Measurements from ENCODE around the gene TMEM135.
A peak's percentile ranks its signal among the peaks of the same experiment; 100 is the strongest.

The TMEM135 gene

DNA sequence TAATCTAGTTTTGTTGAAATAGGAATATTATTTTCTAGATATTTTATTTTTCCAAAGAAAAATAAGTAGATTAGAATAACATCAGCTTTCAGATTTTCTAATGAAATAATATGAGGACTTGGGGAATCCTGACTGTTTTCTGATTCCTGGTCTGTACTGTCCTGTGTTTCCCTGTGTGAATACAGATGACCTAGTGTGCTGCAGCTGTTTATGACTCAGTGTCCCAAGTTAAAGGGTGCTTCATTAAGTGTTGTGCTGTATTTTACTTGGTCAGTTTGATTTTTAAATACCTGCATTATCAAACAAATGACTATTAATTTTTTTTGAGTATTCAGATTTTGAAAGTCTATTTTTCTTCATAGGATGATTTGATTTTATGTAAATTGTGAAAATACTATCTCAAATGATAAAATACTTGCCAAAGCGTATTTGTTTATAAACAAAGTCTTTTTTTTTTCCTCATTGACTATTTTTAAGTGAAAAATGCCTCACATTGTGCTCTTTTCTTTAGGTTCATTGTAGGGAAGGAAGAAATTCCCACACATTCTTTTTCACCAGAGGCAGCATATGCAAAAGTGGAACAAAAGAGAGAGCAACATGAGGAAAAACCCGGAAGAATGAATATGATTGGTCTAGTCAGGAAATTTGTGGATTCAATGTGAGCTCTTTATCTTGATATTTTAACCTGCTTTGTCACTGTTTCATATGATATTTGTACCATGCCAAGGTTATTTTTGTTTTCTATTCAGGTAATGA lies 264.2 kb downstream of the TMEM135 start:
- no peak for DNase-seq (ENCODE audit: low read depth)

- no peak for DNase-seq (ENCODE audit: low read depth)
These were observed 266.7 kb downstream of the TMEM135 start for GRCh38 chr11:87304412-87304811.

- DNase-seq (ENCODE audit: low read depth) = no peak
These were observed 268.6 kb downstream of the TMEM135 start for GRCh38 chr11:87306262-87306851.

DNA sequence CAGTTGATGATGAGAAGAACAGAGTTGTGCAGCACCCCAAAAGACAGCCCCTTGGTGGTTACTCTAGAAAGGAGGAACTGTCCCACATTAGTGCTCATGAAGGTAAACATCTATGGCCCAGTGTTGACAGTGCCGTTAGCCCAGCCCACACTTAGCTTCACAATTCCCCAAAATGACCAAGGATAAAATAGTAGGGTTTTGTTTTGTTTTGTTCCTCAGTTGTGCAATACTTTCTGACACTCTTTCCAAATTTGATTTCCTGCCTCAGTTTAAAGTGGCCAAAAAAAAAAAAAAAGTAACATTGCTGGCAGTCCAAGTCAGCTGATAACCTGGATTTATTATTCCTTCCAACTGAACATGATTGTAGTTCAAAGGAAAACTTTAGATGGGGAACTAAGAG lies 269.4 kb downstream of the TMEM135 start:
- DNase-seq (ENCODE audit: low read depth) = no peak

DNA sequence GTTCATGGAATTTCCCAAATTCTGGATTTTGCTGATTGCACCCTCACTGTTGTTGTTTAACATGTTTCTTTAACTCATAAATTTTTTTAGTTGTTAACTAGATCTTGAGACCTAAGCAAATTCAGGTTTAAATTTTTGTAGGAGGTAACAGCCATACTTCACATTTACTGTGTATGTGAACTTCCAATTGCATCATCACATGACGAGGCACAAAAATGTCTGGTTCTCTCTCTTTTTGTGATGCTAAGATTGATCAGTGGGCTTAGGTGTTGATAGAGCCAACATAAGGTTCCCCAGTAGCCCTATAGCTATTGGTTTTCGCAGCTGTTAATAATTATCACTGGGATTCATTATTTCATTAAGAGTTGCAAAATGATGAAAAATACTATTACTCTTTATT lies 277.5 kb downstream of the TMEM135 start:
- DNase-seq (ENCODE audit: low read depth) = no peak

DNA sequence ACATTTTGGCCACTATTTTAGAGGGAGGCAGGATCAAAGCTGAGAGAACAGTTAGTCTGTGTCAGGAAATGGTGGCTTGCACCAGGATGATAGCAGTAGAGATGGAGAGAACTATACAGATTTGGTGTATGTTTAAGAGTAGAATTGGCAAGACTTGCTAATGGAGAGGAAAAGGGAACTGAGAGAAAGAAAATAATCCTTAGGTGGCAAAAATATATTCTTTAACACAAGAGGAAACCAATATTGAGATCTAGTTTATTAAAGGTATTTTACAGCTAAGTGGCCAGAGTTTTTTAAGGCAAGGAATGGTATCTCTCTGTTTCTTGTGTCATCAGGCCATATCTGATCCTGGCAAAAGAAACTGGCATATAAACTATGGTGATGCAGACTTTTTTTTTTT lies 278.8 kb downstream of the TMEM135 start:
- DNase-seq (ENCODE audit: low read depth) = no peak

DNA sequence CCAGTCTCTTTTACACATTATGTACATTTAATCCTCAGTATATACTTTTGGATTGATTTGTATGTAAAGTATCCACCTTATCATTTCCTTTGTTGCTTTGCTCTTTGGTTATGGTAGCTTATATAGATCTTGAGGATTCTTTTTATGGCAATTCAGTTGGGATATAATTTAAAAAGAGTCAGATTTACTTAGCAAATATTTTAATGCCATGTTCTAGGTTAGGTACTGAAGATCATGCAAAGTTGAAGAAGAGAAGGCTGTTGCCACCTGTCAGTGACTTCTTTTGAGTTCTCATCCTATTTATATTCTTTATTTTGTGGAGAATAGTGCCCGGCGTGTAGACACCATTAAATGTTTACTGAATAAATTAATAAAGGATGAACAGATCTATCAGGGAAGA lies 279.7 kb downstream of the TMEM135 start:
- DNase-seq (ENCODE audit: low read depth) = no peak

GRCh38 chr11:87320123-87320522 lies 282.4 kb downstream of the TMEM135 start:
- DNase-seq (ENCODE audit: low read depth) = no peak

- no peak for DNase-seq (ENCODE audit: low read depth)
These were observed 284.8 kb downstream of the TMEM135 start for GRCh38 chr11:87322568-87322967.

DNA sequence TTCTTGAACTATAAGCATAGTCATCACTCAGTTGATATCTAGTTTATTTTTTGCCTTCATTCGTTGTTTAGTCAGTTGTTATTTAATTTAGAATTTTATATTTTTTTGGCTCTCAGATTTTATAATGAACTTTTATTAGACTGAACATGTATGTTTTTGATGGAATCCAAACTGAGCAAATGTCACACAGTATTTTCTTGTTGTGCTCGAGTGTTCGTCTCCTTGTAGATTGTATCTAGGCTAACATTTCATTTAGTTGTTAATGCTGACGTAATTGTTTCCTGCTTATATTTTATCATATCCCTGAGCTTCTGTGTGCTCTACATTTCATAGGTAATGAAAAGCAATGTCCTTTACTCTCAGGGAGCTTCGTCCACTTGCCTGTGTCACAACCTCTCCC lies 286.2 kb downstream of the TMEM135 start:
- DNase-seq (ENCODE audit: low read depth) = no peak

GRCh38 chr11:87324817-87325489 lies 287.2 kb downstream of the TMEM135 start:
- DNase-seq (ENCODE audit: low read depth) = no peak

DNA sequence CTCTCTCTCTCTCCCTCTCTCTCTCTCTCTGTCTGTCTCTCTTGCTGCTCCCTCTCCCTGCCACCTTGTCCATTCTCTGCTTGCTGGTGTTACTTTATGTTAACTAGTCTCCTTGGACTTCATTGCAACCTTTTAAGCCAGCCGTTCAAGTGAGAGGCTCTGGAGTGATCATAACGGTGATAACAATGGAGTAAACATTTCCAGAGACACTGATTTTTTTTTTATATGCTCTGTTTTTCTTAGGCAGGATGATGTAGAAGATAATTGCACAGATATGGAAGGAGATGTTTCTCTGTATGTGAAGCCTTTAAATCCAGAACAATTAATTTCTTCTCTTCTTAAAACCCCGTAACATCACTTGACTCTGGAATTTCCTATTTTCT lies 287.7 kb downstream of the TMEM135 start:
- DNase-seq (ENCODE audit: low read depth) = no peak

- no peak for DNase-seq (ENCODE audit: low read depth)
These were observed 288.9 kb downstream of the TMEM135 start for GRCh38 chr11:87326594-87326993.

- no peak for DNase-seq (ENCODE audit: low read depth)
These were observed 291.4 kb downstream of the TMEM135 start for GRCh38 chr11:87329172-87329571.

- no peak for DNase-seq (ENCODE audit: low read depth)
These were observed 292.5 kb downstream of the TMEM135 start for GRCh38 chr11:87330187-87330601.

DNA sequence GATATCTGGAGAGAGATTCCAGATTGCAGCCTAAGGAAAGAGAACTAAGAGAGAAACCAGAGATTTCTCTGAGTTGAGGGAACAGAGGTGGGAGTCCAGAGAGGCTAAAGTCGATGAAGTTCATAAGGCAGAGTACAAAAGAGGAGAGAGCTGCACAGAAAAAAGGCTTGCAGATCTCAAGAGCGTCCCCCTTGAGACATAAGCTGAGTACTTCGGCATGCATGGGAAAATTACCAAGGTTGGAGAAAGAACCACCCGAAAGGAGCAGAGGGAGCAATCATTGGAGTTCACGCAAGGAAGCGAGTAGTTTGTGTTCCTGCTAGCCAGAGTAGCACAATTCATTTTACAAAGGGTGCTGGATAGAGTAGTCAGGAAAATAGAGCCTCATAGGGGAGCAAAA lies 293.5 kb downstream of the TMEM135 start:
- no peak for DNase-seq (ENCODE audit: low read depth)

- DNase-seq (ENCODE audit: low read depth) = no peak
These were observed 300.4 kb downstream of the TMEM135 start for GRCh38 chr11:87338046-87338639.

GRCh38 chr11:87339416-87339815 lies 301.7 kb downstream of the TMEM135 start:
- DNase-seq (ENCODE audit: low read depth) = no peak

DNA sequence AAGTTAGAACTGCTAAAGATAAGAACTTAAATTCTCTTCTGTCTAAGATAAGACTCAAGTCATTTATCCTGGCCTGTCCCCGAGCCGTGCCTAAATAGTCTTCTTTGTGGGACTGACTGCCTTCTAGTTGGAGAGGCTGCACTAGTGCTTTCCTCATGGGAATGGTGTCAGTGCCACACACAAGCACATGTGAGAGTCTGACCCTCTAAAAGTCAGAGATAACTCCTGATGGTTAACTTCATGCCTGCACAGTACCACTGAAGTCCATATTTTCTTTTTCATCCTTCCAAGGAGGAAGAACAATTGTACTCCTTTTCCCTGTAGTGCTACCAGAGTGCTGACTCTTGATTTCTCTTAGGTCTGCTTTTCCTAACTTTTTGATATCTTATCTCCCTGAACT lies 309.7 kb downstream of the TMEM135 start:
- no peak for DNase-seq (ENCODE audit: low read depth)

DNA sequence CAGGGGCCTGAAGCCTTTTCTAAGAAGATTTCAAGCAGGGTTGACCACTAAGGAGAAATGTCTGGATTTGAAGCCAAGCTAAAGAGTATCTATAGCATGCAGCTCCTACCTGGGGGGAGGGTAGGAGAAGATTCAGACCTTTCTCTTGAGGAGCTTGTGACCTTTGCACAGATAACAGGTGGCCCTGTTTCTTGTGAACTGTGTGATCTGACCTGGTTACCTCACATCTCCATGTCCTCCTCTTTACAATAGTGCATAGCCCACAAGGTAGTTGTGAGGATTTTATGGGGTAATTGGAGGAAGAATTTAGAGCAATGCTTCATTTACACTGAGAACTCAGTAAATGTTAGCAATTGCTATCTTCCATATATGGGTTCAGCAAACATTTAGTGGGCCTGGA lies 310.1 kb downstream of the TMEM135 start:
- no peak for DNase-seq (ENCODE audit: low read depth)

DNA sequence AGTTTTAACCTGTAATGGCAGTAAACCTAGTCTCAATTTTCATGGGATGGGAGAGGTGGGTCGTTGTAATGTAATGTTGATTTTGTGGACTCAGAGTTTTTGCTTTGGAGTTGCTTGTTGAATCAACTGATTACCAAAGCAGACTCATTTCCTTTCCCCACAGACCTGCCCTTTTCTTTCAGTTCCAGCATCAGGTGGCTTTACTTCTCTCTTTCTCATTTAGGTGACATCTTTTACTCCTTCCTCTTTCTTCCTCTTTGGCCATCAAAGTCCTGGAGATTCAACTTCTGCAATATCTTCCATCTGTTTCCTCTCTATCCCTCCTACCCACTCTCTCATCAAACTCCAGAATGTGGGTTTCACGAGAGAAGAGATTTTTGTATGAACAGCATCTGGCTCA lies 313.9 kb downstream of the TMEM135 start:
- DNase-seq (ENCODE audit: low read depth) = no peak

GRCh38 chr11:87352759-87353707 lies 315.3 kb downstream of the TMEM135 start:
- DNase-seq (ENCODE audit: low read depth) = peak; percentile 84

Measured in activated T-cell treated with anti-CD3 and anti-CD28 coated beads for 48 hours (primary cell).